Activated T-helper 9 cell treated with anti-CD3 and anti-CD28 coated beads, Interleukin-2, amount 50 U/mL, for 16 hours (primary cell): Measurements from ENCODE around the gene CWF19L2.
"Not testable (repeated sequence)": the region's sequence is repeated elsewhere in the genome, so short reads cannot be mapped to it uniquely, and the experiment has no call there.

Experiments
- DNase-seq: peaks from one replicate; pipeline ENCODE4 v3.0.0-alpha.2; 2020; ENCODE audit warnings: low read depth

CWF19L2 gene

GRCh38 chr11:107438148-107438547 is 19.5 kb downstream of the CWF19L2 start:
- no peak for DNase-seq

- no peak for DNase-seq
Observed at GRCh38 chr11:107430525-107430924, 27.1 kb downstream of the CWF19L2 start.

GRCh38 chr11:107427569-107428180 is 29.9 kb downstream of the CWF19L2 start:
- no peak for DNase-seq

- DNase-seq = no peak
Observed at GRCh38 chr11:107413352-107413751, 44.3 kb downstream of the CWF19L2 start.

GRCh38 chr11:107408762-107409211 is 48.8 kb downstream of the CWF19L2 start:
- DNase-seq = no peak

- DNase-seq = no peak
Observed at GRCh38 chr11:107405260-107405659, 52.4 kb downstream of the CWF19L2 start.

GRCh38 chr11:107401131-107401530 is 56.5 kb downstream of the CWF19L2 start:
- DNase-seq = not testable (repeated sequence)

- DNase-seq = no peak
Observed at GRCh38 chr11:107397357-107397756, 60.3 kb downstream of the CWF19L2 start.

GRCh38 chr11:107392611-107393010 is 65.0 kb downstream of the CWF19L2 start:
- DNase-seq = no peak

- DNase-seq = not testable (repeated sequence)
Observed at GRCh38 chr11:107390701-107391100, 66.9 kb downstream of the CWF19L2 start.

- DNase-seq = no peak
Observed at GRCh38 chr11:107387666-107388065, 70.0 kb downstream of the CWF19L2 start.

- DNase-seq = no peak
Observed at GRCh38 chr11:107385361-107385981, 72.2 kb downstream of the CWF19L2 start.

- no peak for DNase-seq
Observed at GRCh38 chr11:107384144-107384852, 73.3 kb downstream of the CWF19L2 start.

GRCh38 chr11:107372439-107372838 is 85.2 kb downstream of the CWF19L2 start:
- no peak for DNase-seq

- DNase-seq = no peak
Observed at GRCh38 chr11:107370390-107370789, 87.2 kb downstream of the CWF19L2 start.

GRCh38 chr11:107359701-107360100 is 97.9 kb downstream of the CWF19L2 start:
- DNase-seq = no peak

GRCh38 chr11:107357877-107358276 is 99.7 kb downstream of the CWF19L2 start:
- no peak for DNase-seq

- DNase-seq = no peak
Observed at GRCh38 chr11:107354780-107355179, 102.8 kb downstream of the CWF19L2 start.

GRCh38 chr11:107337917-107338316 is 119.7 kb downstream of the CWF19L2 start:
- no peak for DNase-seq

- DNase-seq = no peak
Observed at GRCh38 chr11:107331728-107332127, 125.9 kb downstream of the CWF19L2 start.

- DNase-seq = no peak
Observed at GRCh38 chr11:107329164-107329563, 128.5 kb downstream of the CWF19L2 start.

GRCh38 chr11:107316426-107316825 is 141.2 kb downstream of the CWF19L2 start:
- no peak for DNase-seq

- no peak for DNase-seq
Observed at GRCh38 chr11:107307991-107308390, 149.6 kb downstream of the CWF19L2 start.
